K562 (cell line): ENCODE data around the gene TLL1. TPM values are rescaled to one million over a fixed set of nuclear protein-coding genes. Genes with fewer than 3 reads are reported as not detected.

Experiments
- ATAC-seq: fragments of 200-7000 bp; cut with Tn5 transposase; 3 replicates; pipeline ENCODE4 v1.9.1; 2020; ENCODE audit warnings: moderate library complexity
- BruUV-seq: library from RNA; stranded (reverse); fragments of 400-500 nt; replicated peaks from 2 replicates; lab custom pipeline; 2021; lab: Mats Ljungman, UMichigan
- CTCF ChIA-PET: fragments of 300-600 bp; formaldehyde crosslinking; extraction: SDS; loops from one replicate; lab custom pipeline; 2021; ENCODE audit warnings: low intra/inter-chr PET ratio; lab: Yijun Ruan, JAX
- POLR2A ChIA-PET: fragments of 300-600, 350-650 bp; sonication (Branson Sonifier 250); formaldehyde crosslinking; extraction: SDS; loops from one replicate; lab custom pipeline; 2021; ENCODE audit warnings: antibody characterized with exemption, inconsistent platforms; lab: Yijun Ruan, JAX
- DNase-seq, 4 experiments: peaks; one replicate each; pipeline versions ENCODE4 v3.0.0 to v3.0.0-alpha.2; 2011 to 2018; ENCODE audit warnings: low spot score in 3 of 4, mixed read lengths in 3 of 4; ENCODE audit errors: extremely low read depth in 1 of 4
- FAIRE-seq: peaks from 2 replicates; lab custom pipeline; 2011; peaks lifted over from hg19 to GRCh38; lab: Jason Lieb, UNC
- H2AFZ ChIP-seq: 2 replicates; pipeline ENCODE4 v1.6.0; 2011; ENCODE audit warnings: low read depth, low read length, control low read depth, inconsistent platforms
- H3K27ac ChIP-seq: fragments of 200-600 bp; 3 replicates; pipeline ENCODE4 v1.8.0; 2011; ENCODE audit warnings: low read depth, mild to moderate bottlenecking, control low read depth, inconsistent platforms, low read length, moderate library complexity, mixed read lengths; ENCODE audit errors: extremely low read depth
- H3K27me3 ChIP-seq, 2 experiments: fragments of 300-600 bp in 1 of 2; 2 replicates in 1 of 2; 3 replicates in 1 of 2; pipeline versions ENCODE4 v1.6.0 to v1.8.0; 2011; ENCODE audit warnings: inconsistent platforms in 2 of 2, low read length in 2 of 2, mild to moderate bottlenecking in 1 of 2, mixed read lengths in 1 of 2, moderate library complexity in 1 of 2; ENCODE audit not compliant: control insufficient read depth in 2 of 2, insufficient read depth in 2 of 2
- H3K36me3 ChIP-seq: fragments of 300-600 bp; 3 replicates; pipeline ENCODE4 v1.8.0; 2011; ENCODE audit warnings: mild to moderate bottlenecking, low read length, inconsistent platforms; ENCODE audit not compliant: control insufficient read depth, insufficient read depth
- H3K4me1 ChIP-seq, 2 experiments: fragments of 200-600 bp in 1 of 2; replicated peaks in 1 of 2; 2 replicates in 1 of 2; 3 replicates in 1 of 2; pipeline versions ENCODE4 v1.5.1 to v1.8.0; 2011; ENCODE audit warnings: inconsistent platforms in 2 of 2, low read length in 2 of 2, mild to moderate bottlenecking in 1 of 2, mixed read lengths in 1 of 2, moderate library complexity in 1 of 2; ENCODE audit not compliant: control insufficient read depth in 2 of 2, insufficient read depth in 2 of 2
- H3K4me2 ChIP-seq: 2 replicates; pipeline ENCODE4 v1.6.1; 2011; ENCODE audit warnings: low read length, control low read depth, inconsistent platforms, mixed read lengths; ENCODE audit not compliant: insufficient read depth
- H3K4me3 ChIP-seq: fragments of 200-600 bp; sonication (generic), shearing (Covaris generic); 2 replicates; pipeline ENCODE4 v1.5.1; 2016; ENCODE audit warnings: control low read depth, inconsistent platforms
- H3K79me2 ChIP-seq: fragments of 200-600 bp; 3 replicates; pipeline ENCODE4 v1.8.0; 2011; ENCODE audit warnings: low read length, inconsistent platforms; ENCODE audit not compliant: control insufficient read depth, insufficient read depth
- H3K9ac ChIP-seq, 2 experiments: 2 replicates each; pipeline versions ENCODE4 v1.6.0 to v1.6.1; 2011; ENCODE audit warnings: low read depth in 2 of 2, low read length in 2 of 2, control low read depth in 1 of 2, inconsistent platforms in 1 of 2, mild to moderate bottlenecking in 1 of 2, mixed read lengths in 1 of 2; ENCODE audit not compliant: insufficient read depth in 1 of 2
- H3K9me1 ChIP-seq: one replicate; pipeline ENCODE4 v1.6.0; 2011; ENCODE audit warnings: inconsistent platforms, mild to moderate bottlenecking, low read length, moderate library complexity; ENCODE audit not compliant: control insufficient read depth, insufficient read depth
- H3K9me3 ChIP-seq: replicated peaks from 2 replicates; pipeline ENCODE4 v1.5.1; 2011; ENCODE audit warnings: low read depth, low read length, inconsistent platforms; ENCODE audit not compliant: control insufficient read depth, insufficient read depth
- H4K20me1 ChIP-seq: replicated peaks from 2 replicates; pipeline ENCODE4 v1.6.1; 2011; ENCODE audit warnings: low read length, inconsistent platforms, mixed read lengths; ENCODE audit not compliant: control insufficient read depth, insufficient read depth
- ARID2 ChIP-seq: fragments of 450-650 bp; IDR thresholded peaks from 2 replicates; pipeline ENCODE4 v1.6.1; 2017; ENCODE audit warnings: antibody characterized with exemption, mild to moderate bottlenecking
- ATF6 ChIP-seq: sonication (generic); formaldehyde crosslinking; IDR thresholded peaks from 2 replicates; pipeline ENCODE4 v1.4.0; 2020; ENCODE audit warnings: mild to moderate bottlenecking, missing genetic modification reagents
- CBX5 ChIP-seq: IDR thresholded peaks from 2 replicates; pipeline ENCODE4 v1.6.1; 2014; ENCODE audit warnings: low read depth, borderline replicate concordance
- CEBPG ChIP-seq, 3 experiments: fragments of 200-800 bp in 1 of 3; sonication (Bioruptor generic) in 1 of 3; sonication (generic) in 1 of 3; formaldehyde crosslinking in 1 of 3; IDR thresholded peaks in 2 of 3; conservative IDR thresholded peaks in 1 of 3; 2 replicates each; pipeline versions ENCODE4 v1.6.1 to v1.8.0; 2016 to 2022; ENCODE audit warnings: missing compliant biosample characterization in 2 of 3, missing genetic modification characterization in 2 of 3, mild to moderate bottlenecking in 1 of 3, missing genetic modification reagents in 1 of 3
- ESRRA ChIP-seq: fragments of 450-650 bp; IDR thresholded peaks from 2 replicates; pipeline ENCODE4 v1.6.1; 2014; ENCODE audit warnings: low read depth, mild to moderate bottlenecking, moderate library complexity, borderline replicate concordance
- FOXM1 ChIP-seq, 2 experiments: fragments of 450-650 bp in 1 of 2; sonication (generic) in 1 of 2; formaldehyde crosslinking in 1 of 2; IDR thresholded peaks; 2 replicates each; pipeline versions ENCODE4 v1.6.1 to v1.9.0; 2017 to 2022; ENCODE audit warnings: low read depth in 2 of 2, mild to moderate bottlenecking in 2 of 2, missing genetic modification reagents in 1 of 2, moderate library complexity in 1 of 2
- KLF13 ChIP-seq: fragments of 450-650 bp; IDR thresholded peaks from 2 replicates; pipeline ENCODE4 v1.6.1; 2016; ENCODE audit warnings: missing genetic modification characterization, low read depth, mild to moderate bottlenecking, missing compliant biosample characterization, moderate library complexity, borderline replicate concordance
- STAT5B ChIP-seq: fragments of 250-450 bp; sonication (Bioruptor Pico); IDR thresholded peaks from 2 replicates; pipeline ENCODE4 v1.8.0; 2021; ENCODE audit warnings: mild to moderate bottlenecking, inconsistent platforms
- THAP12 ChIP-seq: fragments of 250-450 bp; sonication (Bioruptor Pico); IDR thresholded peaks from 2 replicates; pipeline ENCODE4 v1.9.0; 2021; ENCODE audit warnings: mild to moderate bottlenecking, inconsistent platforms
- ZFX ChIP-seq: sonication (generic); formaldehyde crosslinking; IDR thresholded peaks from 2 replicates; pipeline ENCODE4 v1.8.0; 2022; ENCODE audit warnings: mild to moderate bottlenecking, missing genetic modification reagents, moderate library complexity
- ZNF282 ChIP-seq: sonication (generic); formaldehyde crosslinking; IDR thresholded peaks from 2 replicates; pipeline ENCODE4 v1.8.1; 2023; ENCODE audit warnings: missing genetic modification reagents
- WGBS: fragments of 100-300 bp; shearing (Covaris generic); methylation state at CpG from one replicate; pipeline ENCODE4 v1.1.6; 2016; ENCODE audit warnings: low coverage, mixed read lengths; ENCODE audit not compliant: insufficient coverage; ENCODE audit errors: missing lambda C conversion rate; 5-methylcytosine and 5-hydroxymethylcytosine counted together
- in situ Hi-C: fragments of 300-500 bp; cut with MboI; formaldehyde crosslinking; loops from 4 replicates; pipeline ENCODE4 v1.15.0; 2018; ENCODE audit warnings: inconsistent platforms, mixed read lengths
- intact Hi-C: fragments of 100-400 bp; cut with micrococcal nuclease; formaldehyde crosslinking; loops from 2 replicates; pipeline ENCODE4 v1.14.2; 2022
- polyA plus RNA-seq, 8 experiments: library from polyadenylated mRNA; depleted of rRNA in 4 of 8; stranded (reverse) in 5 of 8; unstranded in 3 of 8; fragments of >200 nt; fragmentation: Nextera tagmentation in 2 of 8; fragmentation: Illumina TruSeq in 1 of 8; extraction: Ambion mirVana in 2 of 8; extraction: Trizol in 1 of 8; gene quantifications; 2 replicates each; pipeline versions ENCODE4 v1.2.1 to v1.2.3, GENCODE V29; 2011 to 2014; ENCODE audit warnings: inconsistent platforms in 1 of 8, missing spikeins in 1 of 8
- total RNA-seq, 7 experiments: library from RNA; depleted of rRNA in 6 of 7; stranded (reverse); fragments of >200 nt in 6 of 7; fragmentation: Illumina TruSeq in 2 of 7; extraction: Trizol in 2 of 7; gene quantifications; 2 replicates each; pipeline versions ENCODE4 v1.2.1 to v1.2.3, GENCODE V29; 2011 to 2021; ENCODE audit warnings: low replicate concordance in 1 of 7

TLL1 gene
- total and polyA plus RNA-seq, 9 of the 15 experiments (the other 6 are each of a cell fraction or from before 2014, with no cell fraction given), result not detected

- WGBS, result under 1% methylated on average over 7 of the region's 7 CpGs
- ATAC-seq (no peak), DNase-seq (no peak), FAIRE-seq (no peak)
- Histone ChIP-seq H3K36me3 (no peaks in the 10 kb centered on the region), H3K9me3 (no peaks in the 10 kb centered on the region), H2AFZ (no peak overlapping the region), H4K20me1 (no peaks in the 10 kb centered on the region), H3K4me1 (no peaks in the 10 kb centered on the region), H3K27me3 (no peaks in the 10 kb centered on the region), H3K27ac (no peak overlapping the region), H3K9ac (no peak overlapping the region), H3K4me2 (no peak overlapping the region), H3K4me3 (no peak overlapping the region), H3K9me1 (no peaks in the 10 kb centered on the region), H3K79me2 (no peaks in the 10 kb centered on the region)
- CTCF ChIA-PET, result no interaction called here
- TF ChIP-seq CEBPG (CRISPR knock-in tag; IDR thresholded peaks at IDR 0.05) (no peak), CEBPG (tag; conservative IDR thresholded peaks at IDR 0.05 in 1 of 2, IDR thresholded peaks at IDR 0.05 in 1 of 2) (no peak), FOXM1 (IDR thresholded peaks at IDR 0.05; ENCODE audit: low read depth) (no peak), FOXM1 (CRISPR knock-in tag; IDR thresholded peaks at IDR 0.05; ENCODE audit: low read depth) (no peak), ZFX (CRISPR knock-in tag) (no peak)
- in situ Hi-C loops (no loop called here), intact Hi-C loops (no loop called here)
- POLR2A ChIA-PET, result no interaction called here
- no TSS peak for BruUV-seq
These were observed 6.9 kb upstream of the TLL1 start for GRCh38 chr4:165866019-165866650.

GRCh38 chr4:165867961-165868360, 5.1 kb upstream of the TLL1 start:
- in situ Hi-C loops, result no loop called here
- intact Hi-C loops, result no loop called here
- ChIA-PET POLR2A (no interaction called here), CTCF (no interaction called here)
- Histone ChIP-seq H3K4me1 (no peaks in the 10 kb centered on the region), H3K4me3 (no peak overlapping the region), H2AFZ (no peak overlapping the region), H3K79me2 (no peaks in the 10 kb centered on the region), H3K27ac (no peak overlapping the region), H3K9me1 (no peaks in the 10 kb centered on the region), H3K9ac (no peak overlapping the region), H3K4me2 (no peak overlapping the region), H3K36me3 (no peaks in the 10 kb centered on the region), H4K20me1 (no peaks in the 10 kb centered on the region), H3K9me3 (no peaks in the 10 kb centered on the region), H3K27me3 (no peaks in the 10 kb centered on the region; a peak in 1 of 5 replicates)
- BruUV-seq, result no TSS peak
- no peak for ATAC-seq
- DNase-seq, result no peak
- FAIRE-seq, result no peak
- TF ChIP-seq ESRRA, result no peak
- no peak for TF ChIP-seq ATF6
- no peak for TF ChIP-seq THAP12 (CRISPR knock-in tag)
- no peak for TF ChIP-seq KLF13 (tag)
- no peak for TF ChIP-seq STAT5B
- TF ChIP-seq CBX5, result no peak
- TF ChIP-seq ZNF282 (CRISPR knock-in tag), result no peak
- TF ChIP-seq ARID2, result no peak
